GM12872 (cell line): ENCODE data around the gene PVR.

Source experiments
- CTCF ChIP-seq: IDR thresholded peaks from 3 replicates; pipeline ENCODE4 v1.5.1; 2011; ENCODE audit warnings: low read depth, mild to moderate bottlenecking, low read length, moderate library complexity; ENCODE audit not compliant: insufficient read depth

The PVR gene

DNA sequence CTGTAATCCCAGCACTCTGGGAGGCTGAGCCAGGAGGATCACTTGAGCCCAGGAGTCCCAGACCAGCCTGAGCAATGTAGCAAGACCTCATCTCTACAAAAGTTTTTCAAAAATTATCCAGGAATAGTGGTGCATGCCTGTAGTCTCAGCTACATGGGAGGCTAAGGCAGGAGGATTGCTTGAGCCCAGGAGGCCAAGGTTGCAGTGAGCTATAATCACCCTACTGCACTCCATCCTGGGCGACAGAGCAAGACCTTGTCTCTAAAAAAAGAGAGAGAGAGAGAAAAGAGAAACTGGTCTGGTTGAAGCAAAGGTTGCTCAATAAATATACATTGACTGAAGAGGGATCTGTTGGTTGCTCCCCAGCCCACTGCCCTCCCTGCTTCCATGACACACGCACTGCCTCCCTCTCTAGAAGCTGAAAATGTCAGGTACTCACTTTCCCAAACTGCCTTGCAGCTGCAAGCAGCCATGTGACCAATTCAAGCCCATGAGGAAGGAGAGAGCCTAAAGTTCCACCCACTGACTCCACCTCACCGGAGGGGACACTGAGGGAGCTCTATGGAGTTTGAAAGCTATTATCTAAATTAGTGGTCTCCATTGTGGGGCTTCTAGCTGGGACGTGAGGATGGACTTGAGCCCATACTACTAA lies 69.3 kb downstream of the PVR start:
- TF ChIP-seq CTCF, result no peak
